Smooth muscle cell (in vitro differentiated cells): ENCODE results near the gene KCNJ5. TPM values are rescaled to one million over a fixed set of nuclear protein-coding genes. Genes with fewer than 3 reads are reported as not detected.
A peak's percentile ranks its signal among the peaks of the same experiment; 100 is the strongest.

Experiments used
- DNase-seq: peaks from one replicate; lab custom pipeline; 2025; ENCODE audit not compliant: unreplicated experiment; lab: John Stamatoyannopoulos, UW
- H2AFZ ChIP-seq: fragments of 200-600 bp; sonication (generic); 2 replicates; pipeline ENCODE4 v1.6.0; 2016; ENCODE audit warnings: antibody characterized with exemption, low read depth, mild to moderate bottlenecking
- H3F3A ChIP-seq: fragments of 200-600 bp; sonication (generic); 2 replicates; pipeline ENCODE4 v1.6.0; 2017; ENCODE audit warnings: antibody characterized with exemption, low read depth
- H3K27ac ChIP-seq: fragments of 200-600 bp; sonication (generic); 2 replicates; pipeline ENCODE4 v1.5.1; 2016; ENCODE audit warnings: low read depth, mild to moderate bottlenecking
- H3K27me3 ChIP-seq: fragments of 200-600 bp; sonication (generic); 2 replicates; pipeline ENCODE4 v1.6.1; 2016; ENCODE audit warnings: low read depth, mild to moderate bottlenecking
- H3K36me3 ChIP-seq: fragments of 200-600 bp; sonication (generic); 2 replicates; pipeline ENCODE4 v1.5.1; 2016; ENCODE audit warnings: low read depth
- H3K4me1 ChIP-seq: fragments of 200-600 bp; sonication (generic); 2 replicates; pipeline ENCODE4 v1.5.1; 2016; ENCODE audit warnings: low read depth
- H3K4me2 ChIP-seq: fragments of 200-600 bp; sonication (generic); 2 replicates; pipeline ENCODE4 v1.6.0; 2016; ENCODE audit warnings: mild to moderate bottlenecking
- H3K4me3 ChIP-seq: fragments of 200-600 bp; sonication (generic); 2 replicates; pipeline ENCODE4 v1.5.1; 2016; ENCODE audit warnings: mild to moderate bottlenecking
- H3K79me2 ChIP-seq: fragments of 200-600 bp; sonication (generic); 2 replicates; pipeline ENCODE4 v1.6.0; 2016; ENCODE audit warnings: low read depth, mild to moderate bottlenecking
- H3K9ac ChIP-seq: fragments of 200-600 bp; sonication (generic); 2 replicates; pipeline ENCODE4 v1.6.0; 2016; ENCODE audit warnings: low read depth
- H3K9me3 ChIP-seq: fragments of 200-600 bp; sonication (generic); replicated peaks from 2 replicates; pipeline ENCODE4 v1.5.1; 2016; ENCODE audit warnings: low read depth
- H4K20me1 ChIP-seq: fragments of 200-600 bp; sonication (generic); 2 replicates; pipeline ENCODE4 v1.6.0; 2016; ENCODE audit warnings: low read depth
- CTCF ChIP-seq: fragments of 200-600 bp; sonication (generic); IDR thresholded peaks from 2 replicates; pipeline ENCODE4 v1.5.1; 2017; ENCODE audit warnings: borderline replicate concordance, mild to moderate bottlenecking, antibody characterized with exemption; ENCODE audit not compliant: insufficient read depth, poor library complexity, severe bottlenecking
- WGBS: methylation state at CpG from one replicate; pipeline ENCODE4 v1.1.7; 2016; ENCODE audit warnings: low lambda C conversion rate; 5-methylcytosine and 5-hydroxymethylcytosine counted together
- polyA plus RNA-seq: library from polyadenylated mRNA; unstranded; fragments of >200 nt; fragmentation: Nextera tagmentation; extraction: Ambion mirVana; gene quantifications from 2 replicates; pipeline ENCODE4 v1.2.1, GENCODE V29; 2016
- total RNA-seq: library from RNA; depleted of rRNA; stranded (reverse); fragments of >200 nt; gene quantifications from 2 replicates; pipeline ENCODE4 v1.2.3, GENCODE V29; 2014

KCNJ5 gene
- total and polyA plus RNA-seq, 2 experiments from 2014 or later = 0.11 TPM; not detected in 1

GRCh38 chr11:128845334-128845780 lies 45.8 kb upstream of the KCNJ5 start:
- H3K4me3 ChIP-seq = no peak overlapping the region
- WGBS = 85% methylated on average over 2 of the region's 2 CpGs

GRCh38 chr11:128846985-128847384 lies 44.2 kb upstream of the KCNJ5 start:
- no peak overlapping the region for H3K9ac ChIP-seq
- H3K27ac ChIP-seq = no peak overlapping the region
- peaks cover 4% of the 10 kb centered on the region for H3K27me3 ChIP-seq
- no peaks in the 10 kb centered on the region for H3K36me3 ChIP-seq
- no peaks in the 10 kb centered on the region for H3K79me2 ChIP-seq
- WGBS = 84% methylated on average over 4 of the region's 4 CpGs
- H3F3A ChIP-seq = no peaks in the 10 kb centered on the region
- no peaks in the 10 kb centered on the region for H3K4me1 ChIP-seq
- no peak for TF ChIP-seq CTCF
- H3K9me3 ChIP-seq = no peaks in the 10 kb centered on the region
- no peak overlapping the region for H3K4me2 ChIP-seq
- no peak overlapping the region for H3K4me3 ChIP-seq
- no peak for DNase-seq
- H2AFZ ChIP-seq = no peak overlapping the region
- H4K20me1 ChIP-seq = no peaks in the 10 kb centered on the region

More at GRCh38 chr11:128845334-128845780, 45.8 kb upstream of the KCNJ5 start:
- DNase-seq = no peak
- no peaks in the 10 kb centered on the region for H3F3A ChIP-seq
- no peak overlapping the region for H3K4me2 ChIP-seq
- H3K9ac ChIP-seq = no peak overlapping the region
- no peaks in the 10 kb centered on the region for H4K20me1 ChIP-seq
- TF ChIP-seq CTCF = no peak
- no peaks in the 10 kb centered on the region for H3K9me3 ChIP-seq
- no peaks in the 10 kb centered on the region for H3K79me2 ChIP-seq
- no peaks in the 10 kb centered on the region for H3K4me1 ChIP-seq
- no peak overlapping the region for H3K27ac ChIP-seq
- H3K27me3 ChIP-seq = peaks cover 4% of the 10 kb centered on the region
- no peak overlapping the region for H2AFZ ChIP-seq
- H3K36me3 ChIP-seq = no peaks in the 10 kb centered on the region

- no peaks in the 10 kb centered on the region for H3K79me2 ChIP-seq
- no peak overlapping the region for H3K9ac ChIP-seq
- no peak overlapping the region for H3K4me2 ChIP-seq
- H3K4me3 ChIP-seq = no peak overlapping the region
- TF ChIP-seq CTCF = peak; percentile 57
- H3K36me3 ChIP-seq = no peaks in the 10 kb centered on the region
- no peaks in the 10 kb centered on the region for H3K4me1 ChIP-seq
- peaks cover 4% of the 10 kb centered on the region for H3K27me3 ChIP-seq
- H2AFZ ChIP-seq = no peak overlapping the region
- WGBS = 26% methylated on average over 10 of the region's 10 CpGs
- no peak overlapping the region for H3K27ac ChIP-seq
- DNase-seq = no peak
- no peaks in the 10 kb centered on the region for H4K20me1 ChIP-seq
- no peaks in the 10 kb centered on the region for H3F3A ChIP-seq
- no peaks in the 10 kb centered on the region for H3K9me3 ChIP-seq
Measured at GRCh38 chr11:128848815-128849455, 42.2 kb upstream of the KCNJ5 start.

- no peak for TF ChIP-seq CTCF
- Histone ChIP-seq H3K79me2 (no peaks in the 10 kb centered on the region), H3K4me3 (no peak overlapping the region), H3K9ac (no peak overlapping the region), H3K27ac (no peak overlapping the region), H3K27me3 (no peaks in the 10 kb centered on the region), H3K4me1 (no peaks in the 10 kb centered on the region), H2AFZ (no peak overlapping the region), H3K36me3 (no peaks in the 10 kb centered on the region), H4K20me1 (no peaks in the 10 kb centered on the region), H3K4me2 (no peak overlapping the region), H3F3A (no peaks in the 10 kb centered on the region), H3K9me3 (no peaks in the 10 kb centered on the region)
- WGBS = 88% methylated on average over 13 of the region's 13 CpGs
- no peak for DNase-seq
Measured at GRCh38 chr11:128852327-128853023, 38.7 kb upstream of the KCNJ5 start.
